HG02970 (cell line): ENCODE results near the gene POTEJ.
"Not testable (repeated sequence)": the region's sequence is repeated elsewhere in the genome, so short reads cannot be mapped to it uniquely, and the experiment has no call there.

Source experiments
- ATAC-seq: cut with Tn5 transposase; IDR thresholded peaks from one replicate; pipeline ENCODE4 v1.9.1; 2021; ENCODE audit warnings: mild to moderate bottlenecking, moderate library complexity, moderate number of reproducible peaks; ENCODE audit not compliant: unreplicated experiment, low FRiP score

The POTEJ gene

GRCh38 chr2:130611140-130611539, at the start of gene POTEJ:
Gene POTEJ (plus strand): TSS chr2:130611440. CDS start chr2:130611533, 93 bp downstream.
- ATAC-seq, result not testable (repeated sequence)

GRCh38 chr2:130566165-130566564, 45.1 kb upstream of the POTEJ start:
- not testable (repeated sequence) for ATAC-seq

GRCh38 chr2:130571929-130572328, 39.3 kb upstream of the POTEJ start:
- ATAC-seq, result not testable (repeated sequence)

GRCh38 chr2:130574230-130574629, 37.0 kb upstream of the POTEJ start:
- ATAC-seq, result not testable (repeated sequence)

GRCh38 chr2:130576209-130576784, 34.9 kb upstream of the POTEJ start:
- not testable (repeated sequence) for ATAC-seq

- not testable (repeated sequence) for ATAC-seq
These were observed 33.7 kb upstream of the POTEJ start for GRCh38 chr2:130577559-130577958.

- ATAC-seq, result not testable (repeated sequence)
These were observed 32.1 kb upstream of the POTEJ start for GRCh38 chr2:130579121-130579520.

- ATAC-seq, result not testable (repeated sequence)
These were observed 29.7 kb upstream of the POTEJ start for GRCh38 chr2:130581491-130581890.

GRCh38 chr2:130582970-130583369, 28.3 kb upstream of the POTEJ start:
- ATAC-seq, result not testable (repeated sequence)

- ATAC-seq, result not testable (repeated sequence)
These were observed 27.7 kb upstream of the POTEJ start for GRCh38 chr2:130583582-130583981.

GRCh38 chr2:130584726-130585125, 26.5 kb upstream of the POTEJ start:
- not testable (repeated sequence) for ATAC-seq

- peak; percentile 51 for ATAC-seq
These were observed 22.4 kb upstream of the POTEJ start for GRCh38 chr2:130588688-130589458.

- not testable (repeated sequence) for ATAC-seq
These were observed 20.9 kb upstream of the POTEJ start for GRCh38 chr2:130590170-130590841.

- not testable (repeated sequence) for ATAC-seq
These were observed 20.3 kb upstream of the POTEJ start for GRCh38 chr2:130590842-130591359.

- ATAC-seq, result not testable (repeated sequence)
These were observed 18.3 kb upstream of the POTEJ start for GRCh38 chr2:130592791-130593414.

GRCh38 chr2:130594011-130594410, 17.2 kb upstream of the POTEJ start:
- ATAC-seq, result not testable (repeated sequence)

- ATAC-seq, result not testable (repeated sequence)
These were observed 14.5 kb upstream of the POTEJ start for GRCh38 chr2:130596757-130597156.

- not testable (repeated sequence) for ATAC-seq
These were observed 13.2 kb upstream of the POTEJ start for GRCh38 chr2:130597994-130598393.

GRCh38 chr2:130598463-130598862, 12.8 kb upstream of the POTEJ start:
- ATAC-seq, result not testable (repeated sequence)

- ATAC-seq, result not testable (repeated sequence)
These were observed 11.8 kb upstream of the POTEJ start, which contains the start of gene CFC1 for GRCh38 chr2:130599393-130599792. Gene CFC1 (minus strand): TSS chr2:130599575. CDS start chr2:130599287, 288 bp downstream.
